Breast epithelium (tissue), 3 donors: Measurements from ENCODE around the gene PCSK5.

Source experiments
- POLR2A ChIP-seq: fragments of 450-650 bp; IDR thresholded peaks from one replicate; pipeline ENCODE4 v1.6.1; 2016; ENCODE audit warnings: antibody characterized with exemption, mild to moderate bottlenecking, moderate library complexity
- TF ChIP-seq, protein P1 (sequence below), 3 donors: fragments of 450-650 bp; IDR thresholded peaks; one replicate each; pipeline ENCODE4 v1.5.1; 2016 to 2017; ENCODE audit warnings: antibody characterized with exemption in 3 of 3, mild to moderate bottlenecking in 3 of 3, moderate library complexity in 3 of 3

- TF ChIP-seq, protein P1, sequence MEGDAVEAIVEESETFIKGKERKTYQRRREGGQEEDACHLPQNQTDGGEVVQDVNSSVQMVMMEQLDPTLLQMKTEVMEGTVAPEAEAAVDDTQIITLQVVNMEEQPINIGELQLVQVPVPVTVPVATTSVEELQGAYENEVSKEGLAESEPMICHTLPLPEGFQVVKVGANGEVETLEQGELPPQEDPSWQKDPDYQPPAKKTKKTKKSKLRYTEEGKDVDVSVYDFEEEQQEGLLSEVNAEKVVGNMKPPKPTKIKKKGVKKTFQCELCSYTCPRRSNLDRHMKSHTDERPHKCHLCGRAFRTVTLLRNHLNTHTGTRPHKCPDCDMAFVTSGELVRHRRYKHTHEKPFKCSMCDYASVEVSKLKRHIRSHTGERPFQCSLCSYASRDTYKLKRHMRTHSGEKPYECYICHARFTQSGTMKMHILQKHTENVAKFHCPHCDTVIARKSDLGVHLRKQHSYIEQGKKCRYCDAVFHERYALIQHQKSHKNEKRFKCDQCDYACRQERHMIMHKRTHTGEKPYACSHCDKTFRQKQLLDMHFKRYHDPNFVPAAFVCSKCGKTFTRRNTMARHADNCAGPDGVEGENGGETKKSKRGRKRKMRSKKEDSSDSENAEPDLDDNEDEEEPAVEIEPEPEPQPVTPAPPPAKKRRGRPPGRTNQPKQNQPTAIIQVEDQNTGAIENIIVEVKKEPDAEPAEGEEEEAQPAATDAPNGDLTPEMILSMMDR (IDR thresholded peaks at IDR 0.05): no peak
- TF ChIP-seq POLR2A: no peak
These were observed 205.1 kb downstream of the PCSK5 start for GRCh38 chr9:76095585-76095984.
